K562 (cell line): ENCODE data around the gene THOP1. TPM values are rescaled to one million over a fixed set of nuclear protein-coding genes. Genes with fewer than 3 reads are reported as not detected.

Experiments used
- CHD2 ChIP-seq: IDR thresholded peaks from 2 replicates; pipeline ENCODE4 v1.6.1; 2011; ENCODE audit warnings: low read depth, low read length
- GABPA ChIP-seq: fragments of 200-800 bp; sonication (Bioruptor generic); conservative IDR thresholded peaks from 2 replicates; pipeline ENCODE4 v1.6.1; 2016; ENCODE audit warnings: low read depth, missing genetic modification characterization, missing compliant biosample characterization
- MAFG ChIP-seq: fragments of 450-650 bp; conservative IDR thresholded peaks from 2 replicates; pipeline ENCODE4 v1.6.1; 2016; ENCODE audit warnings: missing genetic modification characterization, missing compliant biosample characterization
- NFRKB ChIP-seq: fragments of 450-650 bp; IDR thresholded peaks from 2 replicates; pipeline ENCODE4 v1.6.1; 2016; ENCODE audit warnings: low read depth
- RBM39 ChIP-seq: fragments of 200-400 bp; formaldehyde crosslinking; optimal IDR thresholded peaks from 2 replicates; pipeline ENCODE3; 2018; ENCODE audit warnings: low read depth, low read length
- STAG1 ChIP-seq: sonication (generic); formaldehyde crosslinking; IDR thresholded peaks from 2 replicates; pipeline ENCODE4 v1.5.0; 2020; ENCODE audit warnings: missing genetic modification reagents, borderline replicate concordance
- polyA plus RNA-seq, 8 experiments: library from polyadenylated mRNA; depleted of rRNA in 4 of 8; stranded (reverse) in 5 of 8; unstranded in 3 of 8; fragments of >200 nt; fragmentation: Nextera tagmentation in 2 of 8; fragmentation: Illumina TruSeq in 1 of 8; extraction: Ambion mirVana in 2 of 8; extraction: Trizol in 1 of 8; gene quantifications; 2 replicates each; pipeline versions ENCODE4 v1.2.1 to v1.2.3, GENCODE V29; 2011 to 2014; ENCODE audit warnings: inconsistent platforms in 1 of 8, missing spikeins in 1 of 8
- total RNA-seq, 7 experiments: library from RNA; depleted of rRNA in 6 of 7; stranded (reverse); fragments of >200 nt in 6 of 7; fragmentation: Illumina TruSeq in 2 of 7; extraction: Trizol in 2 of 7; gene quantifications; 2 replicates each; pipeline versions ENCODE4 v1.2.1 to v1.2.3, GENCODE V29; 2011 to 2021; ENCODE audit warnings: low replicate concordance in 1 of 7
- TF ChIP-seq, protein P1 (sequence below): fragments of 450-650 bp; conservative IDR thresholded peaks from 2 replicates; pipeline ENCODE4 v1.6.1; 2016; ENCODE audit warnings: missing genetic modification characterization, low read depth, mild to moderate bottlenecking, missing compliant biosample characterization, moderate library complexity
- TF ChIP-seq, protein P2 (sequence below): fragments of 250-450 bp; sonication (Bioruptor Pico); IDR thresholded peaks from 2 replicates; pipeline ENCODE4 v1.9.0; 2021; ENCODE audit warnings: mild to moderate bottlenecking, inconsistent platforms
- TF ChIP-seq, protein P3 (sequence below): fragments of 450-650 bp; formaldehyde crosslinking; IDR thresholded peaks from 2 replicates; pipeline ENCODE4 v1.4.0; 2022; ENCODE audit warnings: missing genetic modification characterization

THOP1 gene
- total and polyA plus RNA-seq, 9 of the 15 experiments (the other 6 are each of a cell fraction or from before 2014, with no cell fraction given): 1.3 to 255 (median 96.1) TPM

DNA sequence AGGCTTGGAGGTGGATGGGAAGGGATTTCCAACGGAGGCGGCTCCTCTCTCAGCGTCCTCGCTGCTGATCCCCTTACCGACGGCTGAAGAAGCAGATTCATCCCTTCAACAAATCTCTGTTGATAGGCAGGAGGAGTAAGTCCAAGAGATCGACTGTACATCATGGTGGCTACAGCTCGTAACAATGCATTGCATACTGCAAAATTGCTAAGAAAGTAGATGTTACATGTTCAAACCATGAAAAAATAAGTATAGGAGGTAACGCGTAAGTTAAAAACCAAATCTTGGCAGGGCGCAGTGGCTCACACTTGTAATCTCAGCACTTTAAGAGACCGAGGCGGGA is 45.0 kb upstream of the THOP1 start (continued):
- TF ChIP-seq NFRKB: no peak
- no peak for TF ChIP-seq MAFG
- no peak for TF ChIP-seq RBM39
- no peak for TF ChIP-seq CHD2
- TF ChIP-seq, protein P1, sequence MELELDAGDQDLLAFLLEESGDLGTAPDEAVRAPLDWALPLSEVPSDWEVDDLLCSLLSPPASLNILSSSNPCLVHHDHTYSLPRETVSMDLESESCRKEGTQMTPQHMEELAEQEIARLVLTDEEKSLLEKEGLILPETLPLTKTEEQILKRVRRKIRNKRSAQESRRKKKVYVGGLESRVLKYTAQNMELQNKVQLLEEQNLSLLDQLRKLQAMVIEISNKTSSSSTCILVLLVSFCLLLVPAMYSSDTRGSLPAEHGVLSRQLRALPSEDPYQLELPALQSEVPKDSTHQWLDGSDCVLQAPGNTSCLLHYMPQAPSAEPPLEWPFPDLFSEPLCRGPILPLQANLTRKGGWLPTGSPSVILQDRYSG (tag): 0 out of 2 replicates have a peak, but pooled peaks have one; percentile 79
- TF ChIP-seq STAG1: peak; percentile 32; the same call in 1 of the 2 replicates
- TF ChIP-seq, protein P2, sequence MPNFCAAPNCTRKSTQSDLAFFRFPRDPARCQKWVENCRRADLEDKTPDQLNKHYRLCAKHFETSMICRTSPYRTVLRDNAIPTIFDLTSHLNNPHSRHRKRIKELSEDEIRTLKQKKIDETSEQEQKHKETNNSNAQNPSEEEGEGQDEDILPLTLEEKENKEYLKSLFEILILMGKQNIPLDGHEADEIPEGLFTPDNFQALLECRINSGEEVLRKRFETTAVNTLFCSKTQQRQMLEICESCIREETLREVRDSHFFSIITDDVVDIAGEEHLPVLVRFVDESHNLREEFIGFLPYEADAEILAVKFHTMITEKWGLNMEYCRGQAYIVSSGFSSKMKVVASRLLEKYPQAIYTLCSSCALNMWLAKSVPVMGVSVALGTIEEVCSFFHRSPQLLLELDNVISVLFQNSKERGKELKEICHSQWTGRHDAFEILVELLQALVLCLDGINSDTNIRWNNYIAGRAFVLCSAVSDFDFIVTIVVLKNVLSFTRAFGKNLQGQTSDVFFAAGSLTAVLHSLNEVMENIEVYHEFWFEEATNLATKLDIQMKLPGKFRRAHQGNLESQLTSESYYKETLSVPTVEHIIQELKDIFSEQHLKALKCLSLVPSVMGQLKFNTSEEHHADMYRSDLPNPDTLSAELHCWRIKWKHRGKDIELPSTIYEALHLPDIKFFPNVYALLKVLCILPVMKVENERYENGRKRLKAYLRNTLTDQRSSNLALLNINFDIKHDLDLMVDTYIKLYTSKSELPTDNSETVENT: 0 out of 2 replicates have a peak, but pooled peaks have one; percentile 10
- TF ChIP-seq, protein P3, sequence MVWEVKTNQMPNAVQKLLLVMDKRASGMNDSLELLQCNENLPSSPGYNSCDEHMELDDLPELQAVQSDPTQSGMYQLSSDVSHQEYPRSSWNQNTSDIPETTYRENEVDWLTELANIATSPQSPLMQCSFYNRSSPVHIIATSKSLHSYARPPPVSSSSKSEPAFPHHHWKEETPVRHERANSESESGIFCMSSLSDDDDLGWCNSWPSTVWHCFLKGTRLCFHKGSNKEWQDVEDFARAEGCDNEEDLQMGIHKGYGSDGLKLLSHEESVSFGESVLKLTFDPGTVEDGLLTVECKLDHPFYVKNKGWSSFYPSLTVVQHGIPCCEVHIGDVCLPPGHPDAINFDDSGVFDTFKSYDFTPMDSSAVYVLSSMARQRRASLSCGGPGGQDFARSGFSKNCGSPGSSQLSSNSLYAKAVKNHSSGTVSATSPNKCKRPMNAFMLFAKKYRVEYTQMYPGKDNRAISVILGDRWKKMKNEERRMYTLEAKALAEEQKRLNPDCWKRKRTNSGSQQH: no peak
- TF ChIP-seq GABPA: peak; percentile 78
